MV-4-11 (cell line): ENCODE measurements around the gene RABGEF1.
"Not testable (repeated sequence)": the region's sequence is repeated elsewhere in the genome, so short reads cannot be mapped to it uniquely, and the experiment has no call there.

Experiments used
- DNase-seq: peaks from one replicate; lab custom pipeline; 2025; lab: John Stamatoyannopoulos, UW

RABGEF1 gene

GRCh38 chr7:66735850-66736249, 4.7 kb upstream of the RABGEF1 start:
- DNase-seq, result no peak

- DNase-seq, result no peak
Observed at GRCh38 chr7:66736892-66737291, 3.6 kb upstream of the RABGEF1 start.

GRCh38 chr7:66737667-66738066, 2.9 kb upstream of the RABGEF1 start:
- no peak for DNase-seq

DNA sequence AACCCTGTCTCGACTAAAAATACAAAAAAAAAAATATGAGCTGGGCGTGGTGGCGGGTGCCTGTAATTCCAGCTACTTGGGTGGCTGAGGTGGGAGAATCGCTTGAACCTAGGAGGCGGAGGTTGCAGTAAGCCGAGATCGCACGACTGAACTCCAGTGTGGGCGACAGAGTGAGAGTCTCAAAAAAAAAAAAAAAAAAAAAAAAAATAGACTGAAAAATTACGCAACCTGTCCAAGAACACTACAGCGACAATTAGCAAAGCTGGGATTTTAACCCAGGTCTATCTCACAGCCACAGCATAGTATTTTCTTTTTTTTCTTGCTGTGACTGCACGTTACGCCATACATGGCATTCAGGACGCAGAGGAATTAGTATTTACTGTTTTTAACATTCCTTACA, 1.1 kb upstream of the RABGEF1 start:
- peak; percentile 43 for DNase-seq

DNA sequence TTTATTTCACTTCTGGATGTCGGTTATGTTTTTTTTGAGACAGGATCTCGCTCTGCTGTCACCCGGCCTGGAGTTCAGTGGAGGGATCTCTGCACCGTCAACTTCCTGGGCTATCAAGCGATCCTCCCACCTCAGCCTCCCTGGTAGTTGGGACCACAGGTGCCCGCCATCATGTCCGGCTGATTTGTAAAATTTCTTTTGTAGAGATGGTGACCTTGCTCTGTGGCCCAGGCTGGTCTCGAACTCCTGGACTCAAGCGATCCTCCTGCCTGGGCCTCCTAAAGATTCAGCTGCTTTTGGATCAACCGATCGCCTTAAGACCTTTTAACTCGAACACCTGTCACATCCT, 606 bp upstream of the RABGEF1 start:
- peak; percentile 17 for DNase-seq

DNA sequence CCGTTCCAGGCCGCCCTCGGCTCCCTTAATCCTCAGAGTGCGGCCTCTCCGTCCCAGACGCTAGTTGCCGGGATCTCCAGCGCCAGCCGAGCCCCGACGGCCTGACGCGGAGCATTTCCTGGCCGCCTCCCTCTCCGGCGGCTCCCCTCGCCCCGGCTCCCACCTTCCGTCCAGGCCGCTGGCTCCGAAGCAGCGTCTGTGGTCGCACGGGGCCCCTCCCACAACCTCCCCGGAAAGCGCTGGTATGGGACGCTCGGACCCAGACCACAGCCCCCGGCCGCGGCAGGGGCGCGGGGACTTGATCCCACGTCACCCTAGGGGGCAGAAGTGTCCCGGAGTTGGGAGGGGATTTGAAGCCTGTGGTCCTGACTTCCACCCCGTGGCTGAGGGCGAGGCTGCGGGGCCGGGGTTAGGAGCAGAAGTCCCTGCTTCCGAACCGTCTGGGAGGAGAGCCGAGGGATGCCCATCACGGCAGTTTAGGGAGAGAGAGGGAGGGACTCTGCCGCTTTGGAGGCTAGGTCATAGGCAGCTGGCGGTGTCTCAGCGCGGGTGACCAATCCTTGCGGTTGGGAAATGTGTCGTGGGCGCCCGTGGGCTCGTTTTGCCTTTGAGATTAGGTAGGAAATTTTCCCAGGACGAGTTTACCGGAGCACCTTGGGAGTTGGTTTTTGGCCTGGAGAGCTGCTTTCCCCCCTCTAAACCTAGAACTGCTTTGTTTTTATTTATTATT, 612 bp downstream of the RABGEF1 start:
- DNase-seq, result peak; percentile 48

- DNase-seq, result no peak
Observed at GRCh38 chr7:66741710-66742049, 1.1 kb downstream of the RABGEF1 start.

GRCh38 chr7:66742298-66742697, 1.8 kb downstream of the RABGEF1 start:
- not testable (repeated sequence) for DNase-seq

DNA sequence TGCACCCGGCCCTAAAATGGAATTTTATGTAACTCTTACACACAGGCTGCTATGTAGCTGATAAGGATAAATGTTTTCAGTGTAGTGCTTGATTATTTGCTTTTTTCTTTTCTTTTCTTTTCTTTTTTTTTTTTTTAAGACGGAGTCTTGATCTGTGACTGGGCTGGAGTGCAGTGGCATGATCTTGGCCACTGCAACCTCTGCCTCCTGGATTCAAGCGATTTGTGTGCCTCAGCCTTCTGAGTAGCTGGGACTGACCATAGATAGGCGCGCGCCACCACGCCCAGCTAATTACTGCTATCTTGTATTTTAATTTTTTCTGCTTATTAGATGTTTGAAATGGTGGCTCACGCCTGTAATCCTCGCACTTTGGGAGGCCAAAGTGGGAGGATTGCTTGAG, 3.4 kb downstream of the RABGEF1 start:
- DNase-seq, result no peak

GRCh38 chr7:66747385-66747784, 6.9 kb downstream of the RABGEF1 start:
- DNase-seq, result no peak

DNA sequence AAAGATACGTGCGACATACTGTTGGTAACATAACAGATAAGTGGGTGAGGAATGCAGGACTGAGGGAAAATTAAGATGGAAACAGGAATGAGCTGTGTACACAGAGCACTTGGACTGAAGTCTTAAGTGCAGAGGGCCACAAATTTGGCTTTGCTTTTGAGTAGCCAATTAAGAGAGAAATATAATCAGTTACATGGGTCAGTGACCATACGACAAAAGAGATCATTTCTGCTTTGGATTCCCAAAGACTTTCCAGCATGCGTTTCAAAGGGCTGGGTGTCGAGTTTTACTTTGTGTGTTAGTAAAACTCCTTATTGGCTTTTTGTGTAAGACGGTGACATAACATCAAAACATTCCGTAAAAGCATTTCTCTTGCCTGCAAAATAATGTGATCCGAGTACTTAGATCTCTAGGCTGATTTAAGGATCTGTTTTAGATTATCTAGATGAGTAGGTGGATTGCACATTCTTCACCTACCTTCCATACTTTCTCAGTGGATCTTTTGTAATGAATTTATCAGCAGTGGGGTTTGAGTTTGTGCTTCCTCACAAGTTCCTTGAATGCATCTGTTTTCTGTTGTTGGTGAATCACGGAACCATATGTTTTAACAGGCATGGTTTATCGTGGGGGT, 7.5 kb downstream of the RABGEF1 start:
- no peak for DNase-seq

- DNase-seq, result peak; percentile 4
Observed at GRCh38 chr7:66748791-66749190, 8.3 kb downstream of the RABGEF1 start.

- no peak for DNase-seq
Observed at GRCh38 chr7:66751945-66752344, 11.4 kb downstream of the RABGEF1 start.

DNA sequence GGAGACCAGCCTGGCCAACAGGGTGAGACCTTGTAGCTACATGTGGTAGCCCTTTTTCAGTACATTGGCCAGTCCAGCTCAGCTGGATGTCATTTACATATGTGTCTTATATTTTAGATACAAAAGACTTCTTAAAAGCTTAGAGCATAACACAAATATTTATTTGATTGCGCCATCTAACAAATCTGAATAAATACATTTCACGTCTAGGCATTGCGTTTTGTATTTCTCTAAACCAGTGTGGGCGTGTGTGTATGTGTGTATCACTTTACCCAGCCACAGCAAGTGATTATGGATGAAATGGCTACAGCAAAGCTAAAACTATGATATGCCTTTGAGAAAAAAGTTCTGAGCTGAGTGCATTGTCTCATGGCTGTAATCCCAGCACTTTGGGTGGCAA, 14.0 kb downstream of the RABGEF1 start:
- no peak for DNase-seq

- not testable (repeated sequence) for DNase-seq
Observed at GRCh38 chr7:66755059-66755458, 14.5 kb downstream of the RABGEF1 start.

DNA sequence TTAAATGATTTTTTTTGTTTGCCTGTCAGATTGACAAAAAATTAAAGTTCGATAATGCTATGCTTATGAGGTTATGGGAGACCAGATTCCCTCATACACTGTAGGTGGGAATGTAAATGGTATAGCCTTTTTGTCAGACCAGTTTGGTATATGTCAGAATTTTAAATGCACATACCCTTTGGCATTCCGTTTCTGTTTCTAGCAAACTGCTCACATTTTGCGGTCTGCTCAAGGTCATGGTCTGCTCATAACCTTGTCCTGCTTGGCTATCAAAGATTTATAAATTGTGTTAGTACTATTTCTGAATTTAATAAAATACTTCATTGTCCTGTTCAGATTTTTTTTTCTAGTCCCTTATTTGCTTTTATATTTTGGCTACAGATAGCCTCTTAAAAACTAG, 15.7 kb downstream of the RABGEF1 start:
- DNase-seq, result not testable (repeated sequence)

DNA sequence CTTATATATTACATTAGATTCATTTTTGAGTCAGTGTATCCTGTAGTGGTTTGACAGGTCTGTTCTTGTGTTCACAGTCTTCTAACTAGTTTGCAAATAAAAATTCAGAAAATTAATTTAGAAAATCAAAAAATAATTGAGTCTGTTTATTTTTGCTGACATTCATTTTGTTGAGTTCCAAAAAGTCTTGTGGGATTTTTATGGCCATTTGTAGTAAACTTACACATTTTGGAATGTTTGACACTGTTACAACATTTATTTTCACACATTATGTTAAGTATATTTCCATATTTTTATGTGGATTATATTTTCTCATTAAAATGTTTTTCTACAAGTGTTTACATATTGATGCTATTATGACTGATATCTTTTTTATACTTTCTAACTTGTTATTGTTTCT, 16.4 kb downstream of the RABGEF1 start:
- no peak for DNase-seq

GRCh38 chr7:66757939-66758338, 17.4 kb downstream of the RABGEF1 start:
- DNase-seq, result no peak

GRCh38 chr7:66758950-66759628, 18.6 kb downstream of the RABGEF1 start:
- DNase-seq, result peak; percentile 92

DNA sequence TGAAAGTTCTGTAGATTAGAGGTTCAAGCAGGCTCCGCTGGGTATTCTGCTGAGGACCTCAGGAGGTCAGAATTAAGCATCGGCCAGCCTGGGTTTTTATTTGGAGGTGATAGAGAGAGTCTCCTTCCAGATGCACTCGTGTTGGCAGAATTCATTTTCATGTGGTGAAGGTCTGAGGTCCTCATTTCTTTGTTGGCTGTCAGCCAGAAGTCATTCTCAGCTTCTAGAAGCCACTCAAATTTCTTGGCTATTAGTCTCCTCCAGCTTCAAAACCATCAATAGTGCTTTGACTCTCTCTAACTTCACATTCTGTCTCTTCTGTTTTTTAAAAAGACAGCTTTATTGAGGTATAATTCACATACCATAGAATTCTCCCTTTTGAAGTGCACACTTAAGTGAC, 22.6 kb downstream of the RABGEF1 start:
- not testable (repeated sequence) for DNase-seq

- DNase-seq, result not testable (repeated sequence)
Observed at GRCh38 chr7:66763633-66764355, 23.3 kb downstream of the RABGEF1 start.

GRCh38 chr7:66764905-66765304, 24.4 kb downstream of the RABGEF1 start:
- not testable (repeated sequence) for DNase-seq
